GM12878 (cell line): Measurements from ENCODE around the gene BRICD5. TPM values are rescaled to one million over a fixed set of nuclear protein-coding genes. Genes with fewer than 3 reads are reported as not detected.

Experiments
- ATAC-seq: fragments of 200-7000 bp; cut with Tn5 transposase; 3 replicates; pipeline ENCODE4 v1.9.1; 2020; ENCODE audit warnings: mild to moderate bottlenecking, moderate library complexity
- BruUV-seq: library from RNA; stranded (reverse); fragments of 400-500 nt; replicated peaks from 2 replicates; lab custom pipeline; 2021; lab: Mats Ljungman, UMichigan
- CTCF ChIA-PET: fragments of 300-600 bp; sonication (Branson Sonifier 250); formaldehyde crosslinking; extraction: SDS; loops from one replicate; lab custom pipeline; 2021; ENCODE audit warnings: inconsistent platforms; lab: Yijun Ruan, JAX
- POLR2A ChIA-PET: fragments of 350-600 bp; formaldehyde crosslinking; extraction: SDS; loops from one replicate; lab custom pipeline; 2021; ENCODE audit warnings: inconsistent platforms; lab: Charles Lee
- RAD21 ChIA-PET: fragments of 300-600 bp; sonication (Branson Sonifier 250); formaldehyde crosslinking; loops from one replicate; lab custom pipeline; 2023; ENCODE audit warnings: antibody characterized with exemption; ENCODE audit not compliant: unreplicated experiment; lab: Charles Lee
- SMC1A ChIA-PET: fragments of 300-600 bp; sonication (Branson Sonifier 250); formaldehyde crosslinking; loops from one replicate; lab custom pipeline; 2023; ENCODE audit not compliant: unreplicated experiment, uncharacterized antibody; lab: Charles Lee
- DNase-seq: peaks from one replicate; pipeline ENCODE4 v3.0.0-alpha.2; 2011; ENCODE audit warnings: low read depth, low spot score
- FAIRE-seq: peaks from 3 replicates; lab custom pipeline; 2011; peaks lifted over from hg19 to GRCh38; lab: Jason Lieb, UNC
- H2AFZ ChIP-seq: 2 replicates; pipeline ENCODE4 v1.6.0; 2011; ENCODE audit warnings: low read depth, low read length, control low read depth; ENCODE audit not compliant: control insufficient read depth
- H3K27ac ChIP-seq: 2 replicates; pipeline ENCODE4 v1.5.1; 2011; ENCODE audit warnings: control low read depth; ENCODE audit not compliant: control insufficient read depth, insufficient read depth
- H3K27me3 ChIP-seq, 2 experiments: replicated peaks in 1 of 2; 2 replicates each; pipeline versions ENCODE4 v1.6.0 to v1.6.1; 2011; ENCODE audit warnings: low read length in 1 of 2; ENCODE audit not compliant: control insufficient read depth in 2 of 2, insufficient read depth in 2 of 2
- H3K36me3 ChIP-seq, 2 experiments: 2 replicates each; pipeline ENCODE4 v1.5.1; 2011; ENCODE audit warnings: low read length in 1 of 2; ENCODE audit not compliant: control insufficient read depth in 2 of 2, insufficient read depth in 2 of 2
- H3K4me1 ChIP-seq: 2 replicates; pipeline ENCODE4 v1.6.1; 2011; ENCODE audit warnings: mild to moderate bottlenecking, low read length, moderate library complexity, mixed read lengths; ENCODE audit not compliant: control insufficient read depth, insufficient read depth
- H3K4me2 ChIP-seq: 2 replicates; pipeline ENCODE4 v1.6.0; 2011; ENCODE audit warnings: control low read depth; ENCODE audit not compliant: control insufficient read depth, insufficient read depth
- H3K4me3 ChIP-seq: fragments of 200-600 bp; sonication (generic); 2 replicates; pipeline ENCODE4 v1.5.1; 2016
- H3K79me2 ChIP-seq: 2 replicates; pipeline ENCODE4 v1.6.0; 2011; ENCODE audit warnings: low read length; ENCODE audit not compliant: control insufficient read depth, insufficient read depth
- H3K9ac ChIP-seq: 2 replicates; pipeline ENCODE4 v1.8.0; 2011; ENCODE audit warnings: low read length, control low read depth, mixed read lengths; ENCODE audit not compliant: control insufficient read depth, insufficient read depth
- H3K9me3 ChIP-seq: replicated peaks from 3 replicates; pipeline ENCODE4 v1.5.1; 2011; ENCODE audit warnings: mild to moderate bottlenecking, low read length; ENCODE audit not compliant: control insufficient read depth, insufficient read depth
- H4K20me1 ChIP-seq: 2 replicates; pipeline ENCODE4 v1.6.0; 2011; ENCODE audit not compliant: control insufficient read depth, insufficient read depth
- BRCA1 ChIP-seq: IDR thresholded peaks from 2 replicates; pipeline ENCODE4 v1.6.1; 2011; ENCODE audit warnings: low read depth, low read length, improper control_type of control experiment
- CEBPB ChIP-seq, 2 experiments: fragments of 150-350 bp in 1 of 2; IDR thresholded peaks; 2 replicates each; pipeline ENCODE4 v1.6.1; 2012 to 2014; ENCODE audit warnings: low read depth in 2 of 2, low read length in 2 of 2, borderline replicate concordance in 1 of 2, inconsistent platforms in 1 of 2
- CHD4 ChIP-seq: fragments of 200-600 bp; sonication (generic); IDR thresholded peaks from 2 replicates; pipeline ENCODE4 v1.6.1; 2016; ENCODE audit warnings: mild to moderate bottlenecking
- ESRRA ChIP-seq: IDR thresholded peaks from 2 replicates; pipeline ENCODE4 v1.6.1; 2012; ENCODE audit warnings: mild to moderate bottlenecking, low read length, improper control_type of control experiment
- KLF5 ChIP-seq: fragments of 450-650 bp; IDR thresholded peaks from 2 replicates; pipeline ENCODE4 v1.6.1; 2014; ENCODE audit warnings: mild to moderate bottlenecking; ENCODE audit not compliant: partially characterized antibody
- MTA2 ChIP-seq: fragments of 450-650 bp; IDR thresholded peaks from 2 replicates; pipeline ENCODE4 v1.6.1; 2016; ENCODE audit warnings: low read depth, mild to moderate bottlenecking, moderate library complexity
- MYC ChIP-seq: IDR thresholded peaks from 2 replicates; pipeline ENCODE4 v1.6.1; 2011; ENCODE audit warnings: mild to moderate bottlenecking, low read length, moderate library complexity, inconsistent platforms; ENCODE audit not compliant: insufficient read depth, insufficient replicate concordance, insufficient read length, severe bottlenecking
- NFYA ChIP-seq: IDR thresholded peaks from 2 replicates; pipeline ENCODE4 v1.6.1; 2011; ENCODE audit warnings: low read depth, mild to moderate bottlenecking, low read length, improper control_type of control experiment, borderline replicate concordance
- NR2C2 ChIP-seq: IDR thresholded peaks from 2 replicates; pipeline ENCODE4 v1.6.1; 2011; ENCODE audit warnings: borderline replicate concordance, low read depth; ENCODE audit not compliant: control insufficient read depth, insufficient read length
- RB1 ChIP-seq: fragments of 450-650 bp; formaldehyde crosslinking; IDR thresholded peaks from 2 replicates; pipeline ENCODE4 v1.6.1; 2017; ENCODE audit warnings: mild to moderate bottlenecking, borderline replicate concordance
- RCOR1 ChIP-seq: conservative IDR thresholded peaks from 2 replicates; pipeline ENCODE4 v1.6.1; 2012; ENCODE audit warnings: low read depth, low read length, improper control_type of control experiment
- SIX5 ChIP-seq: IDR thresholded peaks from 2 replicates; pipeline ENCODE4 v1.6.1; 2011; ENCODE audit warnings: mild to moderate bottlenecking, low read depth, low read length, moderate library complexity; ENCODE audit not compliant: severe bottlenecking
- SRF ChIP-seq, 2 experiments: IDR thresholded peaks; 2 replicates each; pipeline ENCODE4 v1.6.1; 2011; ENCODE audit warnings: low read depth in 2 of 2, low read length in 2 of 2, mild to moderate bottlenecking in 1 of 2, moderate library complexity in 1 of 2
- SUPT20H ChIP-seq: IDR thresholded peaks from 2 replicates; pipeline ENCODE4 v1.6.1; 2011; ENCODE audit warnings: low read depth, mild to moderate bottlenecking, low read length, moderate library complexity, borderline replicate concordance; ENCODE audit not compliant: control insufficient read depth
- TARDBP ChIP-seq: IDR thresholded peaks from 2 replicates; pipeline ENCODE4 v1.6.1; 2016; ENCODE audit warnings: borderline replicate concordance
- ZNF274 ChIP-seq: IDR thresholded peaks from one replicate; pipeline ENCODE4 v1.8.0; 2011; ENCODE audit not compliant: insufficient read length, insufficient read depth
- ZNF384 ChIP-seq: IDR thresholded peaks from 2 replicates; pipeline ENCODE4 v1.6.1; 2012; ENCODE audit warnings: low read depth, mild to moderate bottlenecking, low read length, improper control_type of control experiment, borderline replicate concordance
- WGBS: methylation state at CpG from one replicate; pipeline ENCODE4 v1.1.6; 2016; ENCODE audit warnings: low lambda C conversion rate; ENCODE audit not compliant: insufficient replicate concordance, insufficient coverage; ENCODE audit errors: missing lambda C conversion rate; 5-methylcytosine and 5-hydroxymethylcytosine counted together
- in situ Hi-C: fragments of 300-500 bp; cut with MboI; formaldehyde crosslinking; loops from 9 replicates; pipeline ENCODE4 v1.14.3; 2018; ENCODE audit warnings: mixed read lengths
- intact Hi-C: fragments of 100-400 bp; cut with micrococcal nuclease; formaldehyde crosslinking; loops from one replicate; pipeline ENCODE4 v1.14.2; 2022; ENCODE audit not compliant: unreplicated experiment
- polyA plus RNA-seq, 11 experiments: library from polyadenylated mRNA; depleted of rRNA in 4 of 11; unstranded in 6 of 11; stranded (reverse) in 5 of 11; fragments of >200 nt; fragmentation: Nextera tagmentation in 4 of 11; fragmentation: Illumina TruSeq in 1 of 11; extraction: Ambion mirVana in 4 of 11; extraction: Trizol in 1 of 11; gene quantifications; 1 replicate in 1 of 11; 2 replicates in 10 of 11; pipeline versions ENCODE4 v1.2.1 to v1.2.3, GENCODE V29; 2011 to 2016; ENCODE audit warnings: inconsistent platforms in 2 of 11, missing spikeins in 2 of 11, low read depth in 1 of 11
- total RNA-seq, 4 experiments: library from RNA; depleted of rRNA in 3 of 4; stranded (reverse); fragments of >200 nt in 3 of 4; fragmentation: Illumina TruSeq in 1 of 4; extraction: Trizol in 1 of 4; gene quantifications; 2 replicates each; pipeline versions ENCODE4 v1.2.1 to v1.2.3, GENCODE V29; 2013 to 2021
- TF ChIP-seq, protein P1 (sequence below): fragments of 450-650 bp; IDR thresholded peaks from 2 replicates; pipeline ENCODE4 v1.6.1; 2017; ENCODE audit warnings: mild to moderate bottlenecking, low read depth, inconsistent platforms; ENCODE audit not compliant: poor library complexity, severe bottlenecking
- TF ChIP-seq, protein P2 (sequence below): fragments of 450-650 bp; IDR thresholded peaks from 2 replicates; pipeline ENCODE4 v1.6.1; 2016; ENCODE audit warnings: mild to moderate bottlenecking

The BRICD5 gene
- total and polyA plus RNA-seq, 10 of the 15 experiments (the other 5 are each of a cell fraction or from before 2014, with no cell fraction given) = 0.58 to 11.6 (median 1.5) TPM; not detected in 1

DNA sequence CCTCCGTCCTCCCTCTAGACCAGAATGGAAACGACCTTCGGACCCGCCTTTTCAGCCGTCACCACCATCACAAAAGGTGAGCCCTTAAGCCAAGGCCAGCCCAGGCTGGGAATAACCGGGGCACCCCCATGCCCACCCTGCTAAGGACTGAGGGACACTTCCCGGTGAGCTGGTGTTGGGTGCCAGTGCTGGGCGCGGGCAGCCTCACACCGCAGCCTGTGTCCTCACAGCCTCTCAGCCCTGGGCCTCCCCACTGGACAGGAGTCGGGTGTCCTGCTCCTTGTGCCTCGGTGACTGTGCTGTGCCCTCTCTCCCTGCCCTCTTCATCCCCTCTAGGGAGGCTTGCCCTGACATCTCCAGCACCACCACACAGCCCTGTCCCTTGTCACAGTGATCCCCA, 44.8 kb downstream of the BRICD5 start:
- TF ChIP-seq NFYA (no peak), CEBPB (IDR thresholded peaks at IDR 0.05; ENCODE audit: borderline replicate concordance in 1 of 2, low read depth in 2 of 2, low read length in 2 of 2) (no peak), CHD4 (no peak), RCOR1 (no peak), SUPT20H (no peak), RB1 (no peak), MTA2 (no peak), ESRRA (no peak), SIX5 (no peak), NR2C2 (no peak), MYC (no peak), SRF (IDR thresholded peaks at IDR 0.05; ENCODE audit: low read depth in 2 of 2, low read length in 2 of 2) (no peak), ZNF384 (no peak), ZNF274 (no peak), BRCA1 (no peak), TARDBP (no peak), KLF5 (no peak)
- TF ChIP-seq, protein P1, sequence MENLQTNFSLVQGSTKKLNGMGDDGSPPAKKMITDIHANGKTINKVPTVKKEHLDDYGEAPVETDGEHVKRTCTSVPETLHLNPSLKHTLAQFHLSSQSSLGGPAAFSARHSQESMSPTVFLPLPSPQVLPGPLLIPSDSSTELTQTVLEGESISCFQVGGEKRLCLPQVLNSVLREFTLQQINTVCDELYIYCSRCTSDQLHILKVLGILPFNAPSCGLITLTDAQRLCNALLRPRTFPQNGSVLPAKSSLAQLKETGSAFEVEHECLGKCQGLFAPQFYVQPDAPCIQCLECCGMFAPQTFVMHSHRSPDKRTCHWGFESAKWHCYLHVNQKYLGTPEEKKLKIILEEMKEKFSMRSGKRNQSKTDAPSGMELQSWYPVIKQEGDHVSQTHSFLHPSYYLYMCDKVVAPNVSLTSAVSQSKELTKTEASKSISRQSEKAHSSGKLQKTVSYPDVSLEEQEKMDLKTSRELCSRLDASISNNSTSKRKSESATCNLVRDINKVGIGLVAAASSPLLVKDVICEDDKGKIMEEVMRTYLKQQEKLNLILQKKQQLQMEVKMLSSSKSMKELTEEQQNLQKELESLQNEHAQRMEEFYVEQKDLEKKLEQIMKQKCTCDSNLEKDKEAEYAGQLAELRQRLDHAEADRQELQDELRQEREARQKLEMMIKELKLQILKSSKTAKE = no peak
- TF ChIP-seq, protein P2, sequence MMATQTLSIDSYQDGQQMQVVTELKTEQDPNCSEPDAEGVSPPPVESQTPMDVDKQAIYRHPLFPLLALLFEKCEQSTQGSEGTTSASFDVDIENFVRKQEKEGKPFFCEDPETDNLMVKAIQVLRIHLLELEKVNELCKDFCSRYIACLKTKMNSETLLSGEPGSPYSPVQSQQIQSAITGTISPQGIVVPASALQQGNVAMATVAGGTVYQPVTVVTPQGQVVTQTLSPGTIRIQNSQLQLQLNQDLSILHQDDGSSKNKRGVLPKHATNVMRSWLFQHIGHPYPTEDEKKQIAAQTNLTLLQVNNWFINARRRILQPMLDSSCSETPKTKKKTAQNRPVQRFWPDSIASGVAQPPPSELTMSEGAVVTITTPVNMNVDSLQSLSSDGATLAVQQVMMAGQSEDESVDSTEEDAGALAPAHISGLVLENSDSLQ = no peak
- TF ChIP-seq, all 136 proteins: peak for 0
- no peak for DNase-seq
- ChIA-PET SMC1A (no interaction called here), CTCF (no interaction called here), RAD21 (no interaction called here), POLR2A (no interaction called here)
- no peak overlapping the region for H3K4me3 ChIP-seq
- H2AFZ ChIP-seq = no peak overlapping the region
- no peak for FAIRE-seq
- intact Hi-C loops (no loop called here), in situ Hi-C loops (no loop called here)
- H3K27me3 ChIP-seq = no peaks in the 10 kb centered on the region
- no peaks in the 10 kb centered on the region for H4K20me1 ChIP-seq
- H3K4me1 ChIP-seq = peaks cover under 1% of the 10 kb centered on the region; the same call in 1 of the 2 replicates
- BruUV-seq = no TSS peak
- ATAC-seq = no peak
- no peak overlapping the region for H3K27ac ChIP-seq
- H3K9ac ChIP-seq = no peak overlapping the region
- H3K9me3 ChIP-seq = no peaks in the 10 kb centered on the region; the same call in 2 of the 3 replicates
- peaks cover 6 to 21% of the 10 kb centered on the region in 2 experiments; a peak in 3 of 4 replicates for H3K36me3 ChIP-seq
- H3K79me2 ChIP-seq = peaks cover 22% of the 10 kb centered on the region
- 100% methylated on average over 12 of the region's 12 CpGs for WGBS
- H3K4me2 ChIP-seq = no peak overlapping the region
